CD4-positive, alpha-beta T cell treated with Interleukin-6 for 4 hours (primary cell): Measurements from ENCODE around the gene CRIM1.

ENCODE experiments used
- DNase-seq: peaks from one replicate; pipeline ENCODE4 v3.0.0-alpha.2; 2020; ENCODE audit warnings: mixed read lengths

CRIM1 gene

DNA sequence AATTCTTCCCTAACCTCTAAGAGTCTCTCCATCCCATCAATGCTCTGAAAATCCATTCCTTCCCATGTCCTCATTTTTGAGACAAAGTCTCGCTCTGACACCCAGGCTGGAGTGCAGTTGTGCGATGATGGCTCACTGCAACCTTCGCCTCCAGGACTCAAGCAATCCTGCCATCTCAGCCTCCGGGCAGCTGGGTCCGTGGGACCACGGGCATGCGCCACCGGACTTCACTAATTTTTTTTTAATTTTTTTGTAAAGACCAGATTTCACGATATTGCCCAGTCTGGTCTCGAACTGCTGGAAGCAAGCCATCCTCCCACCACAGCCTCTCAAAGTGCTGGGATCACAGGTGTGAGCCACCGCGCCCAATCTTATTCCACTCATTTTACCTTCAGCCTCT is 240.8 kb downstream of the CRIM1 start:
- no peak for DNase-seq

DNA sequence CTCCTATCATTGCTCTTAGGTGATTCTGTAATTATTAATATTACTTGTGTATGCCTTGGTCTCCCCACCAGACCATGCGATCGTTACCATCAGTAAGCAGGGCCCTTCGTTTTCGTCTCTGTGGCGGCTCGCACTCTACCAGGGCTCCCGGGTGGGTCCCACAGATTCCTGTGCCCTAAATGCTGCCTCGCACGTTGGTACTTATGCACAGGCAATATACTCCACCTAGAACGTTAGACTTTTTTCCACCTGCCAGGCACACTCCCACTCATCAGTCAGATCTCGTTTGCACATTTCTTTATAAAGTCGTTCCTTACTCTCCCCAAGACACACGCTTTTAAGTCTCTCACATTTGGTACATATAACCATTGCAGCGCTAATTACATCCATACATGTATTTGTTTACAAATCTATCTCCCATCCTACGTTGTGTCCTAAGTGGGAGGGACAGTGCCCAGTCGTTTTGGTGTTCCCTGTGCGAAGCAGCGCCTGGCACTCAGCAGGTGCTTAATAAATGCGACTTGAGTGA is 241.5 kb downstream of the CRIM1 start:
- DNase-seq = no peak

DNA sequence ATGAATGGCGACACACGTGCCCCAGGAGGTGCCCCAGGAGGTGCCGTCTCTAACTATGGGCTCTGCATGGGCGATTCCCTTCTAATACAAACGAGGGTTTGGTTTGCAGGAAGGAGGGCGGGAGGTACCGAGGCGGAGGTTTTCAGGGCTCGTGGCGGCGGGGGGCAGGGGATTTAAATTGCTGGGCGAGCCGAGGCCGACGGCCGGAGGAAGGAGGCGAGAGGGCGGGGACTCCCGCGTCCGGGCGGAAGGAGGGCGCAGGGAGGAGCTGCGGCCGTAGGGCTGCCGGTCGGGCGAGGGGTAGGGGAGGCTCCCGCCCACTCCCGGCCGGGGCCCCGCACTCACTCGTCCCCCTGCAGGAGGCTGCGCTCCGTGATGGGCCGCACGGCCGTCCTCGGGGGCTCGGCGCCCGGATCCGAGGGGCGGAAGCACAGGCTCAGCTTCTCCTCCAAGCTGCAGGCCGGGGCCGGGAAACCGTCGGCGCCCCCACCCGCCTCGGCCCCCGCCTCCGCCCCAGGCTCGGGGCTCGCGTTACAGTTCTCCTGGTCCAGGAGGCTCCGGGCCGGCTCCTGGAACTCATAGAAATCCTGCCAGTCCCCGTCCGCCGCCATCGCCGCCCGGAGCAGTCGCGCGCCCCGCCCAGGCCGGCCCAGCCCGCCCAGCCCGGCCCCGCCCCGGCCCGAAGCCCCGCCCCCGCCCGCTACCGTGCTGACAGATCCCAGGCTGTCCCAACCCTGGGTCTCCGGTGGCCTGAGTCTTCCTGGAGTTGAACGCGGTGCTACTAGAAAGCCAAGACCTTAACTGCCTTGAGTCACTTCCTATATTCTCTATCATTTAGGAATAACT is 242.2 kb downstream of the CRIM1 start, which contains the start of gene FEZ2:
Gene FEZ2, minus strand, starts transcription at position 637 of the 846 bp plus-strand sequence. Its CDS starts 26 bp downstream, at position 611.
- DNase-seq = peak; percentile 77
